Amniotic stem cell (primary cell): ENCODE results near the gene PHTF2.
"Not testable (repeated sequence)": the region's sequence is repeated elsewhere in the genome, so short reads cannot be mapped to it uniquely, and the experiment has no call there.

Experiments
- DNase-seq: peaks from one replicate; lab custom pipeline; 2025; lab: John Stamatoyannopoulos, UW

Gene PHTF2

DNA sequence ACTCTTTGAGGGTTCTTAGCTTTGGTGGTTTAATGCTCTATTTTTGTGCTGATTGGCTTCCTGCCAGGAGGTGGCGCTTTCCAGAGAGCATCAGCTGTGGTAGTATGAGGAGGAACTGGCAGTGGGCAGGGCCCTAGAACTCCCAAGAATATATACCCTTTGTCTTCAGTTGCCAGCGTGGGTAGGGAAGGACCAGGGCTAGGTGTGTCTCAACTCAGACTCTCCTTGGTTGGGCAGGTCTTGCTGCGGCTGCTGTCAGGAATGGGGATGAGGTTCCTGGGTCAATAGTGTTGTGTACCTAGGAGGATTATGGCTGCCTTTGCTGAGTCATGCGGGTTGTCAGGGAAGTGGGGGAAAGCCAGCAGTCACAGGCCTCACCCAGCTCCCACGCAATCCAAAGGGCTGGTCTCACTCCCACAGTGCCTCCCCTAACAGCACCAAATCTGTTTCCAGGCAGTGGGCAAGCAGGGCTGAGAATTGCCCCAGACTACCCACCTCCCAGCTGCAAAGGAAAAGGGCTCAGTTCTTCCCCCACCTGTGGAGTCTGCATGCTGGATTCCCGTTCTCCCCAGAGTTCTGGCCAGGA is 191.5 kb downstream of the PHTF2 start:
- no peak for DNase-seq

- DNase-seq: no peak
These were observed 193.1 kb downstream of the PHTF2 start for GRCh38 chr7:77991656-77992055.

GRCh38 chr7:77993838-77994237 is 195.3 kb downstream of the PHTF2 start:
- no peak for DNase-seq

DNA sequence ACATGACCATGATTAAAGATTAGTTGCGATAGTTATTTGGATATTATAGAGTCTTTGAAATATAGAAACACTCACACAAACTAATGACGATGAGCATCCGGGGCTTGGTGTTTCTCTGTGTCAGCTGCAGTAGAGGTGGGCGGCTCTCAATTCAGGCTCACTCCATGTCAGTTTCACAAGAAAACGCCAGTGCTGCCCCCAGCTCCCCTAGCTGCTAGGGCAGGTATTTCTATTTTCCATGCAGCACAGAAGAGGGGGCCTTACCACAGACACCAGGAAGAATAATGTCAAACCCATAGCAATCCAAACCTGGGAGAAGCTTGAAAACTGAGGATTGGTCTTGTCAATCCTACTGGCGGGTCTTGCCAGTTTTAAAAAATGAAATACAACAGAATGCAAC is 197.1 kb downstream of the PHTF2 start:
- DNase-seq: no peak

- DNase-seq: not testable (repeated sequence)
These were observed 200.6 kb downstream of the PHTF2 start for GRCh38 chr7:77999168-77999567.

DNA sequence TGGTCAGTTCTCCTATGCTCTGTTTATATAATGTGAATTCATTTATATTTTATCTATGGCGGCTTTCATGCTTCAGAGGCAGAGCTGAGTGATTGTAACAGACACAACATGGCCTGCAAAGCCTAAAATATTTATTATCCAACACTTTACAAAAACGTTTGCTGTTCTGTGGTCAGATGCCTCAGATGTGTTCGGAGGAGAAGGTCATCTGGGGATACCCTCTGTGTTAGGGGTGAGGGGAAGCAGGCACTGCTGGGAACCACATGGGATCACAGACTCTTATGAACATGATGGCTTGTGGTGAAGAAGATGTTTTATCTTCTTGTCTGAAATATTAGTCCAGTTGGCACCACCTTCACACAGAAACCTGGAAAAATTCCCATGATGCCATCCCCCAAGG is 203.4 kb downstream of the PHTF2 start:
- DNase-seq: no peak

- DNase-seq: no peak
These were observed 204.1 kb downstream of the PHTF2 start for GRCh38 chr7:78002715-78003114.

GRCh38 chr7:78006063-78006755 is 207.6 kb downstream of the PHTF2 start:
- DNase-seq: no peak
